HL-60 (cell line): Measurements from ENCODE around the gene SLC1A7.

Experiments
- CTCF ChIP-seq: IDR thresholded peaks from one replicate; pipeline ENCODE4 v1.5.1; 2011; ENCODE audit warnings: low read length, control low read depth, inconsistent platforms; ENCODE audit not compliant: insufficient read depth
- GABPA ChIP-seq: IDR thresholded peaks from 2 replicates; pipeline ENCODE4 v1.6.1; 2012; ENCODE audit warnings: low read depth
- POLR2AphosphoS5 ChIP-seq: IDR thresholded peaks from 2 replicates; pipeline ENCODE4 v1.6.1; 2012; ENCODE audit warnings: low read depth
- REST ChIP-seq: IDR thresholded peaks from 2 replicates; pipeline ENCODE4 v1.6.1; 2012; ENCODE audit warnings: low read depth; ENCODE audit not compliant: insufficient replicate concordance
- SPI1 ChIP-seq: IDR thresholded peaks from 2 replicates; pipeline ENCODE4 v1.6.1; 2012; ENCODE audit warnings: low read depth, mild to moderate bottlenecking, borderline replicate concordance

DNA sequence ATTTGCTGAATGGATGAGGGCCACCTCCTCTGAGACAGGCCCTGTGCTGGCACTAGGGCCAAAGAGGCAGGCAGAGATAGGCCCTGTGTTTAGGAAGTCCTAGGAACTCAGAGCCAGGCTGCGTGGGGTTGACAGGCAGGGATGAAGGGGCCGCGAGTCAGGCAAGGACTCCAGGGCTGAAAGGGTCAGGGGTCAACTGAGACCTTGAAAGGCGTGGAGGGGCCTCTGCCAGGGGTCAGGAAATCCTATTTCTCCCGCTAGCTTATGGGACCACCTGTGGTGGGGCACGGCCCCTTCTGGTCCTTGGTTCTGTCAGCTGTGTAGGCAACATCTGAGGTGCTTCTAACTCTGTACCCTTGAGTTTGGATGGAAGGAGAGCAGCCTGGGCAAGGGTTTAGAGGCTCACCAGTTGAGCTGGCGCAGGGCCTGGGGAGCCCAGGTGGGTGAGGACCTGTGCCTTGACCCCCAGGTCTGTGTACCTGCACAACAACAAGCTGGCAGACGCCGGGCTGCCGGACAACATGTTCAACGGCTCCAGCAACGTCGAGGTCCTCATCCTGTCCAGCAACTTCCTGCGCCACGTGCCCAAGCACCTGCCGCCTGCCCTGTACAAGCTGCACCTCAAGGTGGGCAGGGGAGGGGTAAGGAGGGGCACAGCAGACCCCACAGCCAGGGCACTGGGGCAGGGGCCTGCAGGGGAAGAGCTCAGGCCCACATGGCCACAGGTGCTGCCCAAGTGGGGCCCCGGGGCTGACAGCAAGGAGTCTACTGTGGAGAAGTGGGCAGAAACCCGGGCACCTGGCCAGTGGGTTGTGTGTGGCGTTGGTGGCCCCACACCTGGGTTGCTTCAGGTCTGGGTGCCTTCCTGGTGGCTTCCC is 65.5 kb downstream of the SLC1A7 start:
- no peak for TF ChIP-seq REST
- TF ChIP-seq CTCF, result no peak
- TF ChIP-seq POLR2AphosphoS5, result no peak
- no peak for TF ChIP-seq GABPA
- no peak for TF ChIP-seq SPI1
